HG03060 (cell line): ENCODE measurements around the gene HUWE1.
"Not testable (repeated sequence)": the region's sequence is repeated elsewhere in the genome, so short reads cannot be mapped to it uniquely, and the experiment has no call there.

Source experiments
- ATAC-seq: cut with Tn5 transposase; IDR thresholded peaks from one replicate; pipeline ENCODE4 v1.9.1; 2021; ENCODE audit warnings: low read depth, moderate number of reproducible peaks; ENCODE audit not compliant: unreplicated experiment

HUWE1 gene

GRCh38 chrX:53531255-53531966 lies 155.1 kb downstream of the HUWE1 start:
- ATAC-seq = not testable (repeated sequence)

- ATAC-seq = no peak
These were observed 159.5 kb downstream of the HUWE1 start for GRCh38 chrX:53526999-53527398.

- no peak for ATAC-seq
These were observed 175.2 kb downstream of the HUWE1 start for GRCh38 chrX:53511322-53511721.

GRCh38 chrX:53504035-53504434 lies 182.5 kb downstream of the HUWE1 start:
- ATAC-seq = not testable (repeated sequence)

GRCh38 chrX:53494436-53494835 lies 192.1 kb downstream of the HUWE1 start:
- no peak for ATAC-seq

- no peak for ATAC-seq
These were observed 200.2 kb downstream of the HUWE1 start for GRCh38 chrX:53486285-53486684.

- no peak for ATAC-seq
These were observed 202.6 kb downstream of the HUWE1 start for GRCh38 chrX:53483838-53484405.

- ATAC-seq = no peak
These were observed 203.1 kb downstream of the HUWE1 start for GRCh38 chrX:53483416-53483815.
